GM10248 (cell line): ENCODE measurements around the gene C1orf174.

Experiments
- CTCF ChIA-PET: fragments of 300-600 bp; sonication (Branson Sonifier 250); formaldehyde crosslinking; extraction: SDS; loops from one replicate; lab custom pipeline; 2021; ENCODE audit warnings: antibody characterized with exemption; lab: Yijun Ruan, JAX
- POLR2A ChIA-PET: fragments of 350-650 bp; sonication (Branson Sonifier 250); formaldehyde crosslinking; extraction: SDS; loops from one replicate; lab custom pipeline; 2020; ENCODE audit warnings: antibody characterized with exemption; lab: Yijun Ruan, JAX
- DNase-seq: peaks from one replicate; pipeline ENCODE4 v3.0.0; 2012; ENCODE audit errors: extremely low spot score
- TF ChIP-seq, protein P1 (sequence below): IDR thresholded peaks from 2 replicates; pipeline ENCODE4 v1.5.1; 2012; ENCODE audit warnings: mild to moderate bottlenecking, low read depth; ENCODE audit errors: extremely low read depth, missing control alignments, control extremely low read depth

The C1orf174 gene

GRCh38 chr1:3893190-3893589 is 6.9 kb downstream of the C1orf174 start:
- DNase-seq = no peak
- CTCF ChIA-PET = interaction anchor here (0.9 kb wide), 1 partner anchor 35 kb away, joined by 3 read pairs; the partner anchor contains the start of gene DFFB
- TF ChIP-seq, protein P1, sequence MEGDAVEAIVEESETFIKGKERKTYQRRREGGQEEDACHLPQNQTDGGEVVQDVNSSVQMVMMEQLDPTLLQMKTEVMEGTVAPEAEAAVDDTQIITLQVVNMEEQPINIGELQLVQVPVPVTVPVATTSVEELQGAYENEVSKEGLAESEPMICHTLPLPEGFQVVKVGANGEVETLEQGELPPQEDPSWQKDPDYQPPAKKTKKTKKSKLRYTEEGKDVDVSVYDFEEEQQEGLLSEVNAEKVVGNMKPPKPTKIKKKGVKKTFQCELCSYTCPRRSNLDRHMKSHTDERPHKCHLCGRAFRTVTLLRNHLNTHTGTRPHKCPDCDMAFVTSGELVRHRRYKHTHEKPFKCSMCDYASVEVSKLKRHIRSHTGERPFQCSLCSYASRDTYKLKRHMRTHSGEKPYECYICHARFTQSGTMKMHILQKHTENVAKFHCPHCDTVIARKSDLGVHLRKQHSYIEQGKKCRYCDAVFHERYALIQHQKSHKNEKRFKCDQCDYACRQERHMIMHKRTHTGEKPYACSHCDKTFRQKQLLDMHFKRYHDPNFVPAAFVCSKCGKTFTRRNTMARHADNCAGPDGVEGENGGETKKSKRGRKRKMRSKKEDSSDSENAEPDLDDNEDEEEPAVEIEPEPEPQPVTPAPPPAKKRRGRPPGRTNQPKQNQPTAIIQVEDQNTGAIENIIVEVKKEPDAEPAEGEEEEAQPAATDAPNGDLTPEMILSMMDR = no peak
- POLR2A ChIA-PET = no interaction called here

- TF ChIP-seq, protein P1 = no peak
- CTCF ChIA-PET = no interaction called here
- no peak for DNase-seq
- POLR2A ChIA-PET = no interaction called here
Measured at GRCh38 chr1:3892748-3893147, 7.3 kb downstream of the C1orf174 start.

DNA sequence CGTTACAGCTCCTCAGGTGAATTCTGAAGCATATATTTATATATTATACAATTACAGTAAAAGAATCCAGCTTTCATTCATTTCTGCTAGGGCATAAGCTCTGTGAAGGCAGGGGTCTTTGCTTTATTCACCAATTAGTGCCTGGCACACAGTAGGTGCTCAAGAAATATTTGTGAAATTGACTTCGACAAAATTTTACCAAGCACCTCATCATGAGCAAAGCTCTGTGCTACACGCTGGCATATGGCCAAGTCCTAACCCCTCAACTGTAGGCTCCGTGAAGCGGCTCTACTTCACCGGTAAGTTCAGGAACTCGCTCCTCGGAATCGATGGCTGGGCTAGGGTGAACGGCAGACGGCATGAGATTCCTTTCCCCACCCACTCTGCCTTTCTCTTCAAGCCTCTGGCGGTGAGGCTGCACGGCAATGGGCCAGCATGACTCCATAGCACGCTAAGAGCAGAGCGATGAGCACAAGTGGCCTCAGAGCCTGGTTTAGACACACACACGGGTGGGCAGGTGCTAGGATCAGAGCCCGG is 8.7 kb downstream of the C1orf174 start:
- POLR2A ChIA-PET = no interaction called here
- TF ChIP-seq, protein P1 = no peak
- CTCF ChIA-PET = interaction anchor here (1.3 kb wide), 1 partner anchor 18 kb away, joined by 3 read pairs; no protein-coding TSS in a partner anchor

DNA sequence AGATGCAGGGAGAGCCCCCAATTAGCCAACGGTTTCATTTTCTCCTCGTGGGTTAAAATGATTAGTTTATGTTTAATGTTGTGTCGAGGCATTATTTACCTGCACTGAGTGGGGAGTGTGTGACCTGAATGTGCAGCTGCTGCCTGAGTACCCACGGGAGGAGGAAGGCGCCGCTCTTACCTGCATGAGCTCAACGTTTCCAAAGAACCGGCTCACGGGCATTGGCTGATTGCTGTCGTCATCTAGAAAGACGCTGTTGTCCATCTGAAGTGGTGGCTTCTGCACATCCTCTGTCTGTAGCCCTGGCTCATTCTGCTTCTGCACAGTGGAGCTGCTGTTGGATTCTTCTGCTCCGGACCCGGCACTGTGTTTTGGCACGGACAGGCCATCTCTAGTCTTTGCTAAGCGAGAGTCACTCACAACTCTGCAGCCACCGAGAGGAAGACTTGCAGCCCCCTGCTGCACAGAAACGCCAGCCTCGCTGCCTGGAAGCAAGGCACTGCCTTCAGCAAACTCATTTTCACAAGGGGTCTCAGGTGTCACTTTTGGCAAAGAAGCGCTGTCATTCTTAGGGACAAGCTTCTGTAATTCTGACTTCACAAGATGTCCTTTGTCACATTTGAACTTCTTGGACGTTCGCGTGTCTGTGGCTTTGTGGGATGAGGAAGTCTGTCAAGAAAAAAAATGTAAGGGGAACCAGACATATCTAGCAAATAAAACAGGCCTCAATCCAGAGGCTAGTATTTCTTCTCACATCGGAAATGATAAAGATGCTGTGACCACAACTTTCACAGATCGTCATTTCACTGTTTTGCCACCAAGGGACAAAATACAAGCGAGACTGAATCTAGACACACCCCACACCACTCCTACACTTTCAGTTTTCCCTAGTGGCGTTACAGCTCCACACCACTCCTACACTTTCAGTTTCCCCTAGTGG is 9.4 kb downstream of the C1orf174 start:
- TF ChIP-seq, protein P1 = no peak
- POLR2A ChIA-PET = no interaction called here
- DNase-seq = peak; percentile 50
- CTCF ChIA-PET = interaction anchor here (1.3 kb wide), 1 partner anchor 17 kb away, joined by 3 read pairs; no protein-coding TSS in a partner anchor

More for the DNA sequence above, 8.7 kb downstream of the C1orf174 start:
- DNase-seq = no peak

GRCh38 chr1:3889936-3890335 is 10.1 kb downstream of the C1orf174 start:
- ChIA-PET CTCF (interaction anchor here (0.9 to 1.3 kb wide), 2 partner anchors 17 to 31 kb away, joined by 3 to 4 read pairs; no protein-coding TSS in a partner anchor), POLR2A (no interaction called here)
- DNase-seq = no peak
- TF ChIP-seq, protein P1 = no peak

GRCh38 chr1:3888301-3888700 is 11.8 kb downstream of the C1orf174 start:
- DNase-seq = no peak
- CTCF ChIA-PET = interaction anchor here (2.3 kb wide), 1 partner anchor 15 kb away, joined by 6 read pairs; no protein-coding TSS in a partner anchor
- TF ChIP-seq, protein P1 = no peak
- POLR2A ChIA-PET = no interaction called here
